PC-9 (cell line): Measurements from ENCODE around the gene NOX3. TPM values are rescaled to one million over a fixed set of nuclear protein-coding genes. Genes with fewer than 3 reads are reported as not detected.

Experiments
- BruUV-seq: library from RNA; stranded (reverse); fragments of 400-500 nt; replicated peaks from 2 replicates; lab custom pipeline; 2021; lab: Mats Ljungman, UMichigan
- CTCF ChIA-PET: fragments of 300-600 bp; sonication (Branson Sonifier 250); formaldehyde crosslinking; loops from one replicate; lab custom pipeline; 2022; ENCODE audit warnings: antibody characterized with exemption; lab: Charles Lee
- POLR2A ChIA-PET: fragments of 300-600 bp; sonication (Branson Sonifier 250); formaldehyde crosslinking; loops from one replicate; lab custom pipeline; 2022; ENCODE audit warnings: antibody characterized with exemption; ENCODE audit not compliant: unreplicated experiment; lab: Charles Lee
- DNase-seq, 2 experiments: peaks; one replicate each; pipeline versions ENCODE4 v3.0.0 to v3.0.0-alpha.2; 2015 to 2022; ENCODE audit warnings: mixed read lengths in 1 of 2
- H2AFZ ChIP-seq: fragments of 200-600 bp; sonication (generic); 2 replicates; pipeline ENCODE4 v1.8.1; 2017; ENCODE audit warnings: antibody characterized with exemption
- H3F3A ChIP-seq: fragments of 200-600 bp; sonication (generic); 2 replicates; pipeline ENCODE4 v1.8.1; 2017; ENCODE audit warnings: antibody characterized with exemption, mild to moderate bottlenecking, low read depth; ENCODE audit not compliant: insufficient read depth
- H3K27ac ChIP-seq: fragments of 200-600 bp; sonication (generic); 2 replicates; pipeline ENCODE4 v1.6.1; 2016; ENCODE audit warnings: mixed run types
- H3K27me3 ChIP-seq: fragments of 200-600 bp; sonication (generic); 2 replicates; pipeline ENCODE4 v1.6.1; 2016; ENCODE audit warnings: low read depth, mixed run types; ENCODE audit not compliant: insufficient read depth
- H3K36me3 ChIP-seq: fragments of 200-600 bp; sonication (generic); 2 replicates; pipeline ENCODE4 v1.6.1; 2016; ENCODE audit warnings: low read depth, mixed run types
- H3K4me1 ChIP-seq: fragments of 200-600 bp; sonication (generic); replicated peaks from 2 replicates; pipeline ENCODE4 v1.6.1; 2016; ENCODE audit warnings: mixed run types; ENCODE audit not compliant: insufficient read depth
- H3K4me2 ChIP-seq: fragments of 200-600 bp; sonication (generic); 2 replicates; pipeline ENCODE4 v1.6.1; 2017; ENCODE audit warnings: mixed run types
- H3K4me3 ChIP-seq: fragments of 200-600 bp; sonication (generic); 2 replicates; pipeline ENCODE4 v1.6.1; 2016; ENCODE audit warnings: mixed run types
- H3K79me2 ChIP-seq: fragments of 200-600 bp; sonication (generic); 2 replicates; pipeline ENCODE4 v1.6.1; 2017; ENCODE audit warnings: low read depth, mixed run types
- H3K9me2 ChIP-seq: fragments of 200-600 bp; sonication (generic); 2 replicates; pipeline ENCODE4 v1.8.1; 2017; ENCODE audit warnings: mild to moderate bottlenecking; ENCODE audit not compliant: insufficient read depth
- H3K9me3 ChIP-seq: fragments of 200-600 bp; sonication (generic); 2 replicates; pipeline ENCODE4 v1.8.1; 2016; ENCODE audit warnings: low read depth; ENCODE audit not compliant: insufficient read depth
- H4K20me1 ChIP-seq: fragments of 200-600 bp; sonication (generic); 2 replicates; pipeline ENCODE4 v1.8.1; 2017; ENCODE audit not compliant: insufficient read depth
- EZH2 ChIP-seq: fragments of 200-600 bp; sonication (generic); IDR thresholded peaks from 2 replicates; pipeline ENCODE4 v1.8.0; 2017; ENCODE audit warnings: antibody characterized with exemption, low read depth
- intact Hi-C: fragments of 100-400 bp; cut with micrococcal nuclease; formaldehyde crosslinking; loops from one replicate; pipeline ENCODE4 v1.10.0; 2022; ENCODE audit not compliant: unreplicated experiment
- total RNA-seq: library from RNA; stranded (reverse); gene quantifications from 2 replicates; pipeline ENCODE4 v1.2.3, GENCODE V29; 2021
- TF ChIP-seq, protein P1 (sequence below): fragments of 200-600 bp; sonication (generic); conservative IDR thresholded peaks from 2 replicates; pipeline ENCODE4 v1.6.1; 2017; ENCODE audit warnings: mixed run types, antibody characterized with exemption, mild to moderate bottlenecking, moderate library complexity

NOX3 gene
- total RNA-seq, 1 experiment from 2014 or later, result not detected

DNA sequence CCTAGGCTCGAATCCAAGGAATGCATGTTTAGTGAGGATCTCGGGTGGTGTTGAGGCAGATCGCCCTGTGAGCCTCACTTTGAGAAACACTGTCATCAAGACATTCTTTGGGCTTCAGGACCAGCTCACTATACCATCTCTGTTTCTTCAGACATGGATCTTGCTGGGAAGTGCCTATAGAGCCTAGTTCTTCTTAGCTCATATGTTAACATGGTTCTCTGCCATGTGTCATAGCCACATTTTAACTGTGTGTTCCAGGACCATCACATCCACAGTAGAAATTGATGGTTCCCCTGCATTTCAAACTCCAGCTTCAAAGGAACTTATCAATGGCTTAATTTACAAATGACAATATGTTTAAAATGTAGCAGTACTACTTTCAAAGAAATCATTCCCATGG, 57.4 kb downstream of the NOX3 start:
- no peaks in the 10 kb centered on the region for H3K27me3 ChIP-seq
- no peaks in the 10 kb centered on the region for H3F3A ChIP-seq
- H4K20me1 ChIP-seq, result no peaks in the 10 kb centered on the region
- no peak overlapping the region for H2AFZ ChIP-seq
- CTCF ChIA-PET, result no interaction called here
- no peaks in the 10 kb centered on the region for H3K79me2 ChIP-seq
- POLR2A ChIA-PET, result no interaction called here
- no peak for TF ChIP-seq EZH2
- TF ChIP-seq, protein P1, sequence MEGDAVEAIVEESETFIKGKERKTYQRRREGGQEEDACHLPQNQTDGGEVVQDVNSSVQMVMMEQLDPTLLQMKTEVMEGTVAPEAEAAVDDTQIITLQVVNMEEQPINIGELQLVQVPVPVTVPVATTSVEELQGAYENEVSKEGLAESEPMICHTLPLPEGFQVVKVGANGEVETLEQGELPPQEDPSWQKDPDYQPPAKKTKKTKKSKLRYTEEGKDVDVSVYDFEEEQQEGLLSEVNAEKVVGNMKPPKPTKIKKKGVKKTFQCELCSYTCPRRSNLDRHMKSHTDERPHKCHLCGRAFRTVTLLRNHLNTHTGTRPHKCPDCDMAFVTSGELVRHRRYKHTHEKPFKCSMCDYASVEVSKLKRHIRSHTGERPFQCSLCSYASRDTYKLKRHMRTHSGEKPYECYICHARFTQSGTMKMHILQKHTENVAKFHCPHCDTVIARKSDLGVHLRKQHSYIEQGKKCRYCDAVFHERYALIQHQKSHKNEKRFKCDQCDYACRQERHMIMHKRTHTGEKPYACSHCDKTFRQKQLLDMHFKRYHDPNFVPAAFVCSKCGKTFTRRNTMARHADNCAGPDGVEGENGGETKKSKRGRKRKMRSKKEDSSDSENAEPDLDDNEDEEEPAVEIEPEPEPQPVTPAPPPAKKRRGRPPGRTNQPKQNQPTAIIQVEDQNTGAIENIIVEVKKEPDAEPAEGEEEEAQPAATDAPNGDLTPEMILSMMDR, result no peak
- no peak for DNase-seq
- no peaks in the 10 kb centered on the region for H3K9me3 ChIP-seq
- intact Hi-C loops, result loop anchor here (10.0 kb wide), 1 partner anchor 247 kb away; no protein-coding TSS in a partner anchor
- H3K4me2 ChIP-seq, result no peak overlapping the region
- no peak overlapping the region for H3K4me3 ChIP-seq
- no peaks in the 10 kb centered on the region for H3K4me1 ChIP-seq
- H3K36me3 ChIP-seq, result no peaks in the 10 kb centered on the region
- no peaks in the 10 kb centered on the region for H3K9me2 ChIP-seq
- no TSS peak for BruUV-seq
- H3K27ac ChIP-seq, result no peak overlapping the region

DNA sequence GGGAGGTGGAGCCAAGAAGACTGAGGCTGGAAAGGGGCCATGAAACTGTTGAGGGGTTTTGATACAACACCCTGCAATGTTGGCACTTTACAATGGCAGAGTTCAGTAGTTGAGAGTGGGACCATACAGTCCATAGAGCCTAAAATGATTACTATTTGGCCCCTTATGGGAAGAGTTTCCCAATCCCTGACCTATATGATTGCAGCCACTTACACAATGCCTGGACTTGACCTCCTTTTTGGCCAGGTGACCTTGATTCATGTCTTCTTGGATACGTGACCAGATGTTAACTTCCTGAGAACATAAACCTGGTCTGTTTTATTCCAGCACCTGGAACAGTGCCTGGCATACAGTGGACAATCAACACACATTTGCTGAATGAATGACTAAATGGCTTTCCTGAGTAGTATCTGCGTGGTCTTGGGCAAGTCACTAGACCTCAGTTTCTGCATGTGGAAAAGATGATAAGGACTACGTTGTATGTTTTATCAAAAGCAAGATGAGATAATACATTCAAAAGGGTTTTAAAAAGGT, 58.4 kb downstream of the NOX3 start:
- DNase-seq, result no peak
- Histone ChIP-seq H3K27ac (no peak overlapping the region), H3K9me2 (no peaks in the 10 kb centered on the region), H3K36me3 (no peaks in the 10 kb centered on the region), H3K9me3 (no peaks in the 10 kb centered on the region), H3F3A (no peaks in the 10 kb centered on the region), H3K4me2 (no peak overlapping the region), H3K4me3 (no peak overlapping the region), H2AFZ (no peak overlapping the region), H3K27me3 (no peaks in the 10 kb centered on the region), H3K4me1 (no peaks in the 10 kb centered on the region), H4K20me1 (no peaks in the 10 kb centered on the region), H3K79me2 (no peaks in the 10 kb centered on the region)
- CTCF ChIA-PET, result no interaction called here
- POLR2A ChIA-PET, result no interaction called here
- TF ChIP-seq EZH2, result no peak
- TF ChIP-seq, protein P1, result no peak
- no TSS peak for BruUV-seq
- intact Hi-C loops, result loop anchor here (10.0 kb wide), 1 partner anchor 248 kb away; no protein-coding TSS in a partner anchor

DNA sequence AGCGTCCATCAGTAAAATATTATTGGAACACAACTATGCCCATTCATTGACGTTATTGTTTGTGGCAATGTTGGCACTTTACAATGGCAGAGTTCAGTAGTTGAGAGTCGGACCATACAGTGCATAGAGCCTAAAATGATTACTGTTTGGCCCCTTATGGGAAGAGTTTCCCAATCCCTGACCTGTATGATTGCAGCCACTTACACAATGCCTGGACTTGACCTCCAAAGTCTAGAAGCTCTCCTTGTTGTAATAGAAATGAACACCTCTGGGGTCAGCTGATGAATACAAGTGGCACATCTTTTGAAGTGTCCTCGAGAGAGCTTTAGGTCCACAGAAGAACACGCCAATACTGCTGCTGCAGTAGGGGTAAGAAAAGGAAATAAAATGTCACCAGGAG, 59.0 kb downstream of the NOX3 start:
- no peaks in the 10 kb centered on the region for H3K4me1 ChIP-seq
- BruUV-seq, result no TSS peak
- H3K36me3 ChIP-seq, result no peaks in the 10 kb centered on the region
- no peaks in the 10 kb centered on the region for H3F3A ChIP-seq
- intact Hi-C loops, result loop anchor here (10.0 kb wide), 1 partner anchor 248 kb away; no protein-coding TSS in a partner anchor
- no peaks in the 10 kb centered on the region for H4K20me1 ChIP-seq
- H3K4me3 ChIP-seq, result no peak overlapping the region
- H2AFZ ChIP-seq, result no peak overlapping the region
- no peaks in the 10 kb centered on the region for H3K27me3 ChIP-seq
- H3K9me3 ChIP-seq, result no peaks in the 10 kb centered on the region
- no peak overlapping the region for H3K4me2 ChIP-seq
- CTCF ChIA-PET, result no interaction called here
- H3K9me2 ChIP-seq, result no peaks in the 10 kb centered on the region
- POLR2A ChIA-PET, result no interaction called here
- DNase-seq, result no peak
- TF ChIP-seq, protein P1, result no peak
- TF ChIP-seq EZH2, result no peak
- H3K27ac ChIP-seq, result no peak overlapping the region
- no peaks in the 10 kb centered on the region for H3K79me2 ChIP-seq
